HuH-7 (cell line): Measurements from ENCODE around the gene PPFIBP1.
"Not testable (repeated sequence)": the region's sequence is repeated elsewhere in the genome, so short reads cannot be mapped to it uniquely, and the experiment has no call there.

Experiments used
- DNase-seq: peaks from one replicate; pipeline ENCODE4 v3.0.0; 2011; ENCODE audit warnings: low spot score

Gene PPFIBP1

DNA sequence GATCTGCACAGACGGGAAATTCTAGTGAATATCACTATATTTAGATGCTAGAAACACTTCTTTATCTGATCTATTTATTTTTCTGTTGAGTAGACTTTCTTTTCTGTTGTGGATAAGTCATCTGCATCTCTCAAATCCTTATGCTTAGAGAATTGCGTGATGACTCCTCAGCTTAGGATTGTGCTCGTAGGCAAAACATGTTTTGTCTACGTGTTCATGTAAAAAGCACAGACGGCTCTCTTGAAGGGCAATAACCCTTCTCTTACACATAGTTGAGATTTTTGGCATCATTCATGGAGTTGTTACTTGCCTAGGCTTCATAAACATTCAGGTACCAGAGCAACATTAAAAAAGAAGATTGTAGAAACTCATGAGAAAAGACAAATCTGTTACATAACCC is 18.6 kb downstream of the PPFIBP1 start:
- DNase-seq, result no peak

DNA sequence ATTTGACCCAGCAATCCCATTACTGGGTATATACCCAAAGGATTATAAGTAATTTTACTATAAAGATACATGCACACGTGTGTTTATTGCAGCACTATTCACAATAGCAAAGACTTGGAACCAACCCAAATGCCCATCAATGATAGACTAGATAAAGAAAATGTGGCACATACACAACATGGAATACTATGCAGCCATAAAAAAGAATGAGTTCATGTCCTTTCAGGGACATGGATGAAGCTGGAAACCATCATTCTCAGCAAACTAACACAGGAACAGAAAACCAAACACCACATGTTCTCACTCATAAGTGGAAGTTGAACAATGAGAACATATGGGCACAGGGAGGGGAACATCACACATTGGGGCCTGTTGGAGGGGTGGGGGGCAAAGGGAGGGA is 20.9 kb downstream of the PPFIBP1 start:
- DNase-seq, result not testable (repeated sequence)

DNA sequence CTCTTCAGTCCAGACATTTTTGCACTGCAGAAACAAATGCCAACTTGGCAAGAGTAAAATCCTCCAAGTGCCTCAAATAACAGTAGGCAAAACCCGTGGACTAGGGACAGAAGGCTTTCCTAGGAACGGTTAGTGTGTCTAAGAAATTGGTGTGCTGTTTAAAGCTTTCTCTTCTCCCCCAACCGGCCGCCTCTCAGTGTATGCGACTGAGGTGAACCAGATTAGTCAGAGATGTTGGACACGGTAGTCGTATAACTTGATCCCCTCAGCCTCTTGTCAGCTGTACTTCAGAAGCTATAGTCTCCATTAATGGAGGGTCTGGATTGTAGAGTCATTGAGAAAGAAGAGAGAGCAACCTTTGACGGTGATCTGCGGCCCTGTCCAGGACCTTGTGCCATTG is 21.7 kb downstream of the PPFIBP1 start:
- no peak for DNase-seq

DNA sequence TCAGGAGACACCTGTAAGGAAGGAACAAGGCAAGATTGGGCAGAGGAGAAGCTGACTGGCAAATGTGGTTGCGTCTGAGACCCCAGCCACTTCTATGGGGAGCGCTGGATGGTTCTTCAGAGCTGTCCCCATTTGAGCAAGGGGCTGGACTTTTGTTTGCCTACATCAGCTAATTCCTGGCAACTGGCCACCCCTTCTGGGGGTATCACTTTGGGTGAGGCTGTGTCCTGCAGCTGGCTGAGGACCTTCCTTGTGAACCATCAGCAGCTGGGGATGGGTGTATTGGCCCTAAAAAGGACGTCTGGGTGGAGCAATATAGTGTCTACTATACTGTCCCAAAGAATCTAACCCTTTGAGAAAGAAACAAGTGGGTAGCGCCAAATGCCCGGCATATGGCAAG is 23.6 kb downstream of the PPFIBP1 start:
- no peak for DNase-seq

DNA sequence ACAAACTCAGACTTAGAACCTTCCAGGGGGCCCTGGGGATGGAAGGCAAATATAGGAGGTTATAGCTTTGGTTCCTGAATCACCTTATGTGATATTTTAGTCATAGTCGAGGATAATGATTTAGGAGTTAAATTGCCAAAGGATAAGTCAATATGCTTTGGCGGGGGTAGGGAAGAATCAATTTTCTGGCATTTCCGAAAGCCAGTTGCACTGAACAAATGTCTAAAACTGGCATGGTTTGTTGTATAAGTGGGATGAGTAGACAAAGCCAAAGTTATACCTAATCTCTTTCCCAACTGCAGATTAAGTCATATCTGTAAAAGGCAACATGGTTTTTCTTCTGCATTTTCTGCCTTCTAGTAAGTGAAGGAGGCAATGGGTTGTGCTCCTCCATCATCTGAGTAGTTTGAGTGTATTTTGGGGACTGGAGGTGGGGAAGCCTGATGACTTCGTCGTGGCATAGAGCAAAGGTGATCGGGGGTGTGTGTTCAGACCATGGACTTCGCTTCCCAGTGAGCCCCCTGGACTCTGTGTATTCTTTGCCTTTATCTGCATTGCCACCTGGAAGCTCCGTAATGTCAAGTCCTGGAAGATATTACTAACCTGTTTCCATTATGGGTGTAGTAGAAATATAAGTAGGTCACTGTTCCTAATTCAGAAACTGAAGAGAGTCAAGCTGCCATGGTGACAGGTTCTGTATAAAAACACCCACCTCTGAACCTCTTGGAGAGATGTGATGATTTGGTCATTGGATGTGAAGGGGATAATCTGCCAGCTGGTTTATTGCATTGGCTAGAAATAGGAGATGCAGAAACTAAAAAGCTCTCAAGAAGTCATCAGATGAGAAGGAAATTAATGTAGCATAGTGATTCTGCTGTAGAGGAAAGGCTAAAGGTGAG is 24.5 kb downstream of the PPFIBP1 start:
- DNase-seq, result no peak

DNA sequence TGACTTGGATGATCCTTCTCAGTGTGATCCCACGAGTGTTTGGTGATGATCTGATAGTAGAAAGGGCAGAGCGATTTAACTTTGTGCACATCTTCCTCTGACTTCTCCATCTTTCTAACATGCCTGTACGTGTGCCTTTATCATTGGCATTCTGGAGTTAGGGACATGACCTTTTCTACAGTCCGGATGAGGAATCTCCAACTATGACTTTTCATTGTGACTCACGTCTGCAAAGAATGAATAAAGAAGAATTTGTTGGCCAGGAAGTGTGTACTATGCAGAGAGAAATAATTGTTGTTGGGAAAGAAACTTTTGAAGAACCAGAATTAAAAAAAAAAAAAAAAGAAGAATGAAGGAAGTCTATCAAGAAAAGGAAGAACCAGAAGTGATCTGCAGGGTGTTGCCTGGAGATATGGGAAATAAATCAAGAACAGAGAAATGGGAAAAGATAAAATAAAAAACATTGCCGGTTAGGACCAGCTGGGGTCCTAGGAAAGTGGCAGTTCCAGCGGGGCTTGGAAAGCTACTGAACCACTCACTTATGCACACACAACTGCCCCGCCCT is 25.3 kb downstream of the PPFIBP1 start:
- DNase-seq, result no peak

DNA sequence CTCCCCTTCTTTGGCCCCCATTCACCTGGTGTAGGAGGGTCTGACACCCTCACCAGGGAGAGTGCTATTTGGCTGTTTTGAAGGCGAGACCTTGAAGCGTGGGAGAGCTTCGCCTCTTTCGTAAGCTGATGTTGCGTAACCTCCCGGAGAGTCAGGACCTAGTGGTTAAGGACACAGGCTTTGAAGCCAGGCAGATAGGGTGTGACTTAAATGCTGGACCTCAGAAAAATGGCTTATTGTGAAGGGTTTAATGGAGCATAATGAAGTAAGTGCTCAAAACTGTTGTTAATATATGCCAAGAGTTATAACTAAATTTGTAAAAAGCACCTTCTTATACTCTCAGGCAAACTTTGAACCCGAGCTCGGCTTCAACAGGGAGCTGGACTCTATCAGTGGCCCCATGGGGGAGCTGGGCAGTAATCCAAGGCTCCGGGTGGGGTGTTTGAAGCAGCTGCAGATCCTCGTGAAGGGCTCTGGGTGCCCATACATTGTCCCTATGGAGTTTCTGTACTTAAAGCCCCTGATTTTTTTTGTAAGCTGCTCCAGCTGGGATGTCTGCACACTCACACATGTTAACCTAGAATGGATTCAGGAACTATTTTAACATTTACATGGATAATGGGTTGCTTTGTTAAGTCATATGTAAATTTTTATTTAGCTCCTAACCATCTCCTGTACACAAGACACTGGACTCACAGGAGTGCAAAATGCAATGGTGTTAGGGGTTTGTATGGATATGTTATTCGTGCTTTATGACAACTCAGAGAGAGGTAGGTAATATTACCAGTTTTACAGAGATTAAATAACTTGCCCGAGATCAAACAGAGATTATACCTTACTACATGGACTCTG is 26.0 kb downstream of the PPFIBP1 start:
- DNase-seq, result peak; percentile 79

DNA sequence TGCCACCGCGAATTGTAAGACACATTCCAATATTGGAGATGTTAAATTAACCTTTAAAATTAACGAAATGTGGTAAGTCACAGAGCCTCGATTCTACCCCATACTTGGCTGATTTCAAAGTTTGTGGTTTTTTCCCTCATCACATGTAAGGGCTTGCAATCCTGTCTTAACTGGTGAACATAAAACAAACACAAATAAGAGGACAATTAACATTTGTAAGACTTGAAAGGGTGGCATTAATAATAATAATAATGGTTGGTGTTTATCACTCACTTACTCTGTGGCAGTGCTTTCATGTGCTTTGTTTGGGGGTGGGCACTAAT is 26.6 kb downstream of the PPFIBP1 start:
- no peak for DNase-seq

DNA sequence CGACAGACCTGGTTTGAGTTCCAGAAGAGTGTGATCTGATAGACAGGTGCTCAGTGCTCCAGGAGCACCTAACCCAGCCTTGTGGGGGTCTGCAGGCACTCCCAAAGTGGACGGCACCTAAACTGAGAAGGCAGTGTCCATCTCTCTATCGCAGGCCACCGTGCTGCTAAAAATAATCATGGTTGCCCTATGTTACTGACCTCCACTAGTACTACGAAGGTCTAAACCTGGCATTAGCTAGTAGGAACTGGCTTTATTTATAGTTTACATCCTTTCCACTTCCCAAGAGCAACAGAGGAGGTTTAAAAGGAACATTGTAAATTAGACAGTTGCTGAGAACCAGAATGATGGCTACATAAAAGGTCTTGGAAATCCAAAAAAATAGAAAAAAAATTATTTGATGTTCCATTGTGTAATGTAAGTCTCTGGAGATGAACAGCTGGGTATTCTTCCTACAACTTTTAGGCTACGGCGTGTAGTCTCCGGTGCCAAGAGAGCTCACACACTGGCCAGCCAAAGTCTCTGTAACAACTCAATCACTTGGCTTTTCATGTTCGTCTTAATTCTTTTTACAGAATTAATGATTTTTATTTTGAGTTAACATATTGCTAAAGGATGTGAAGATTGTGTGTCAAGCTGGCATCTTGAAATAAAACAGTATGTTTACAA is 27.3 kb downstream of the PPFIBP1 start:
- DNase-seq, result no peak

DNA sequence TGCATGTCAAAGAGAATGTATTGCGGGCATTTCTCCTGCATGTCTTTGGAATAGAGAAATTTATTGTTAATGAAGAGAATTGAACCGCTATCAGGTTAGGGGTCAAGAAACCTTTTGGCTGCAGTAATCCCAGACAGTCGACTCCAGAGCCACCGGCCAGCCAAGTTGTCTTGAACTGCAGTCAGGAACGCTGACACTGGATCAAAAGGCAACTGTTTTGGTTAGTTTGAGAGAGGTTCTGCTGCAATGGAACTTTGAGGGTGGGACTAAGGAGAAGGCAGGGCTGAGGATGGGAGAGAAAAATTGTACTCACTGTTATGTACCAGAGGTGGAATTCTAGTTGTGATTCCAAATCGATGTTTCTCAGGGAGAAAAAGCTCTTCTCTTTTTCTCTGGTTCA is 28.2 kb downstream of the PPFIBP1 start:
- no peak for DNase-seq

DNA sequence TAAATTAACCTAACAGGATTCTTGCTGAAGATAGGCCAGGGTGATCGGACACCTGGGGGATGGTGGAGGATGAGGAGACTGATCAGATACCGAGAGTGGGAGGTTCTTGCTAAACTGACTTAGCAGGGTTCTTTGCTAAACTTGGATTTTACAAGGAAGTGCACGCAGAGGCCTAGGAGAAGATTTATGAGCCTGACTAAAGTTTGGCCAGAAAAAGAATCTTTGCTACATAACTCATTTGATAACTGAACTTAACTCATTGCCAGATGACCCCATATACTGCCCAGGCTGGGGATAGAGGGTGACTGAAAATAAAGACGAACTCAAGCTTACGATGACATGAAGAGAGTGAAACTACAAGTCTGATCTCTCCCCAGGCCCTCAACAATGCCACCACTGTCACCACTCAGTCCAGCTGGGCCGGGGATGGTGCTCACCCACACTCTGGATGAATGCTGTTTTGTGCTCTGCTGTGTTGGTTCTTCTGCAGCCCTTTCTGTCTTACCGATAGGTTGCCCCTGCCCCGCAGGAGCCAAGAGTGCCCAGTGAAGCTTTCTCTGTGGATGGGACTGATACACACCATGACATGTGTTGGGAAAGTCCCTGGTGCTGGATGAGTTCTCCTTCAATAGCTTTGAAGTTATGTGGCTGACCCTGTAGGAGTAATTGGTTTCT is 29.0 kb downstream of the PPFIBP1 start:
- no peak for DNase-seq

DNA sequence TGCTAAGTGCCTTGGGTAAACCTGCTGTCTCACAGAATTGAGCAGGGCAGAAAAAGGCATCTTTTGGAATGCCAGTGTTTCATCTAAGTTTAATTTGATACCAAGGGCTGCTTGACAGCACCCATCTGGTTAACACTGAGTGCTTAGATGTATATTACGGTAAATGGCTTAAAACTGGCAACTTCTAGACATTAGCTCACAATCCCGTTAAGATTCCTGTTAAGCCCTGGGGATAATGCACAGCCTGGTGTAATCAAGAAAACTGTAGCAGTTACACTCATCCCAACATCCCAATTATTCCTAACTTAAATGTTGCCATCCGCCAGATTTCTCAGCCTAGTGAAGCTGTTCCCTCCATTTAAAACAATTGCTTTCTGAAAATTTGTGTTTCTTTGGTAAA is 29.9 kb downstream of the PPFIBP1 start:
- no peak for DNase-seq

DNA sequence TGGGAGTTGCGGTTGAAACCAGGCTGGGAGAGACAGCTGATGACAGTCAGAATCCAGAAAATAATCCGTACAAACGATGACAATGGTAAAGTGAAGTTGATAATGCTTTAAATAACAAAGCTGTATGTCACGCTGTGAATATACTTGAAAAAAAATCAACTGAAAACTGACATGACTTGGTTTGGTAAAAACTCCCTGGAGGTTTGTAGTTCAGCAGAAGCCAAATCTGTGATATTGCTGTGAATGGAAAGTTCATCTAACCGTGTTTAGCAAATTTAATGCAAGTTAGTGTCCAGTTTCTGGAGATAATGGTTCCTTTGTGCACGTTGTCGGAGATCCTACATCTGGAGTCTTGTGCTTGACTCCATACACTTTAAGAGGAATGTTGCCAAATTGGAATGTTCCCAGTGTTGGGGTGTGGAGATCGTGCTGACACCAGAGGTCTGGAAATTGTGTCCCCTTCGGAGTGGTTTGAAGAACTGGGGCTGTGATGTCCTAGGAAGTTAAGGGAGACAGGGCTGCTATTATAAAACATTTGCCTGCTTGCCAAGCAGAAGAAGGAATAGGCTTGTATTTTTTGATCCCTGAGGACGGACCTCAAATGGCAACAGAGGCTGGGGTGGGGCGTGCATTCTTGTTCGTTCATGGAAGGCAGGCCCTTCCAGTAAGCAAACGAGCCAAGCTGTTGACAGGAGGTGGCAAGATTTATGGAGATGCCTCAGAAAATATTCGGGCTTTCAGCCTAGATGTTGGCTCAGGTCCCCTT is 30.6 kb downstream of the PPFIBP1 start:
- DNase-seq, result no peak

DNA sequence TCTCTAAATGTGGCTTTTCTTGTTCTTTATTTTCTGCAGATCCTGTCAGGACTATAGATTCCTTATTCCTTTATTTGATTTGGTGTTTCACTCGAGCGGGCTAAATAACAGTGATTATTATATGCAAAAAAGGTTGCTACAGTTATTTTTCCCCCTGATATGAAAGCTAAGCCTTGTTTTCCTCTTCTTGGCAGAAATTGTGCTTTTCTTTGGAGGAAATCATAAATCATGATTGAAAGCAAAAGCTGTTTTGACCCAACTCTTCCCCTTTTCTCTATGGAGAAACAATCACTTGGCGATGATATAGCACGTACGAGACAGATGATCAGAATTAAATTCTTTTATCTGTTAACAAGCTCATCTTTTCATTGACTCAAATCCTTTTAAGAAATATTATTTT is 31.4 kb downstream of the PPFIBP1 start:
- DNase-seq, result no peak

DNA sequence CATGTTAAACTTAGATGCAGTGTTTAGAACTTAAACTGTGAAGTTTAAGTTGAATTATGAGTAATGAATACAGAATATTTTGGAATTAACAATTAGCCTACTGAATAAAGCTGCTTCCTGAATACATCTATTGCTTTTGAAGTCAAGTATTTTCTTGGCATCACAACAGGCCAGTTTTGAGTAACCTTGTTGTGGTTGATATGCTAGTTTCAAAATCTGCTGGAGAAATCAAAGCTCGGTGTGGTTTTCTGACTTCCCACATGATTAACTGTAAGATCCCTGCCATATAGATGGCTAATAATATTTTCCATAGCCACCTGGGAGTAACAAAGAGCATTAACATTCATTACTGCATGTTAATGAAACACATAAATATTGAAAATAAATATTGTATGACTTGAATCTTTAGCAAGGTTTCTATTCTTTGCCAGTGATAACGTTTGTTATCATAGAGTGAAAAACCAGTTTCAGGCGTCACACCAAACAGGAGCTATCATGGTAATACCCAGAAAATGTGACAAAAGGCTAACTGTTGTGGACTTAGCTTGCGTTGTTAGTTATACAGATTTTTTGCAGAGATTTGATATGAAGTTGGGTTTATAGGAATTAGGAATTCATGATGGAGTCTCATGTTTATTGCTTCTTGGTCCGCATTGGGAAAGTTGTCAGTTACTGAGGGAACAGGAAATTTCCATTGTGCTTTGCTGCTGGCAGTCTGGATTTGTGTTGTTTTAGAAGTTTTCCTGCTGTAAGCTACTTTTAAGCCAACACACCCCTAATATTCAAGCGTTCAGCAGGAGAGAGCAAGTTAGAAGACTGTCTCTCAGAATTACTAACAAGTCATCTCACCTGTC is 32.1 kb downstream of the PPFIBP1 start:
- no peak for DNase-seq

DNA sequence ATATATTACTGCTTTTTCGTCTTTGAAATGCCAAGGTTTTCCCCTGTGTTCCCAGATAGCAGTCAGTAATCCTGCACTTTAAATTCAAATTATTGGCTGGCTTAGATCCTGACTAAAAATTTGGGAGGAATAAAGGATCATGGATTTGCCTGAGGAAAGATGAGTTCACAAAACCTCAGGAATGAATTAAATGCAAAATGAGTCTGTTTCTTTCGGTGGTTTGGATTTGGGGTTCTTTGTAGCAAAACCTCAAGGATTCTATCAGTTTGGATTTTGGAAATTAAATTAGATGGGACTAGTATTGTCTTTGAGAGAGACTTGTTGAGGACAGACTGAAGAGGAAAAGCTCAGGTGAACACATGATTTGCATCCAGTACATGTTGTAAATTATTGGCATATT is 36.1 kb downstream of the PPFIBP1 start:
- no peak for DNase-seq

DNA sequence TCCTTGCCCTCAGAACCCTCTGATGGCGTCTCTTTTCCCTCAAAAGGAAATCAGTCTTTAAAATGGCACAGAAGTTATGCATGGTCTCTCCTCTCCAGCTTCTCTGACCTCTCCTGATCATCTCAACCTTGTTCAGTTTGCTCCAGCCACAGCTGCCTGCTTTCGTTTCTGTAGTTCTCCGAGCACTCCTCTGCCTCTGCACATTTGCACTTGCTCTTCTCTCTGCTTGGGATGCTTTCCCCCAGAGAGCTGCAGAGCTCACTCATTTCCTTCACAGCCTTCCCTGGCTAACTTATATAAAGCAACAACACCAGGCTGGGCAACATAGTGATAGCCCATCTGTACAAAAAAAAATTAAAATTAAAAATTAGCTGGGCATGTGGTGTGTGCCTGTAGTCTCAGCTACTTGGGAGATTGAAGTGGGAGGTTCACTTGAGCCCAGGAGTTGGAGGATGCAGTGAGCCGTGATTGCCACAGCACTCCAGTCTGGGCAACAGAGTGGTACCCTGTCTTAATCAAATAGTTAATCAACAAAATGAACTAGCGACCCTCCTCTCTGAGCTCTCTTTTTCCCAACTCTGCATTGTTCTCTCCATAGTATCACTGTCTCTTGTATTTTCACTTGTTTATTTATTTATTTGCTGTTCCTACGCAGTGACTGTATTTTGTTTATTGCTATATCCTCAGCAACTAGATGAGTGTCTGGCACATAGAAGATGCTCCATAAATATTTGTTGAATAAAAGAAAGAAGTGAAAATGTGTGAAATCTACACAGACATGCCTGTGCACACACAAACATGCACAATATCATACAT is 37.7 kb downstream of the PPFIBP1 start:
- DNase-seq, result no peak

DNA sequence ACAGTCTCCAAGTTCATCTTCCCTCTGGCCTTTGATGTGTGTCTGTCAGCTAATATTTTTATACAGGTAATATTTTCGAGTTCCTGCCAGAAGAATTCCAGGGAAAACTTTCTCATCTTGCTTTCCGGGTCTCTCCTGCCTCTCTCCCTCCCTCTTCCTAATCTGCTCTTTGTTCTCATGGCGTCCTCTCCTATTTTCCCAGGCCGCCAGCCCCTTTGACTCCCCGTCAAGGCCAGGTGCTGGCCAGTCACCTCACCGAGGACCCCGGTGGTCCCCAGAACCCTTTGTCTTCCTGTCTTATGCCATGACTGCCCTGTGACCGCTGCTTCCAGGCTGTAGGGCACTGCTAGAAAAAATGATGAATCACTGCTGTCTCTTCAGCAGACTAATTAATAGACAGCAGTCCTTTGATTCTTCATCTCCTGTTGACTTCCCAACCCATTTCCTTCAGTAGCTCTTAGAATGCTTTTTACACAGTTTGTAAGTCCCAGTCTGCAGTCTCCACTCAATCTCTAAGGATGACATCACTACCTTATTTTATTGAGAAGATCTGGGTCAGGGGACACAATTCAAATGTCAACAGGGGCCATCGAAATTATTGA is 40.7 kb downstream of the PPFIBP1 start:
- no peak for DNase-seq

DNA sequence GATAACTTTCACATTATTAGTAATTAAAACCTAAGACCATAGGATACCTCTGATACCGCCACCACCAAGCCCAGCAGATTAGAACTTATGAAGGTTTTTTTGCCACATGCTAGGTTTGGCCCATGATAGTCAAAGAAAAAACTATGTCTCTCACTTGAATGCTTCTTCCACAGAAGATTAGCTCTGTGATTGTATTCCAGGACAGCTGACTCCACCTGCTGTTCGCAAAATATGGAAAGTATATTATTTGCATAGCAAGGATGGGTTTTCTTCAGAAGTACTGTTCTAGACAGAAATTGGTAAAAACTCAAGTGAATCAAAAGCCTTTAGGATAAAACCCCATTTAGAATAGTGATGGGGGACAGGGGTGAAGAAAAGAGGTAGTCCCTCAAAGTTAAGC is 42.2 kb downstream of the PPFIBP1 start:
- DNase-seq, result no peak
